GM18508 (cell line): ENCODE results near the gene TUBB6.

Experiments used
- ATAC-seq: cut with Tn5 transposase; IDR thresholded peaks from one replicate; pipeline ENCODE4 v1.9.1; 2021; ENCODE audit warnings: moderate number of reproducible peaks; ENCODE audit not compliant: insufficient read depth, unreplicated experiment

The TUBB6 gene

GRCh38 chr18:12313530-12314245 is 5.6 kb downstream of the TUBB6 start:
- no peak for ATAC-seq

- no peak for ATAC-seq
Observed at GRCh38 chr18:12314591-12315305, 6.7 kb downstream of the TUBB6 start.

- no peak for ATAC-seq
Observed at GRCh38 chr18:12315490-12315889, 7.4 kb downstream of the TUBB6 start.

- ATAC-seq = no peak
Observed at GRCh38 chr18:12315911-12316310, 7.9 kb downstream of the TUBB6 start.

GRCh38 chr18:12317664-12318333 is 9.8 kb downstream of the TUBB6 start:
- ATAC-seq = no peak

GRCh38 chr18:12318334-12318697 is 10.3 kb downstream of the TUBB6 start:
- no peak for ATAC-seq

GRCh38 chr18:12318857-12319256 is 10.8 kb downstream of the TUBB6 start:
- ATAC-seq = no peak

GRCh38 chr18:12321333-12321732 is 13.3 kb downstream of the TUBB6 start:
- peak; percentile 74 for ATAC-seq

- no peak for ATAC-seq
Observed at GRCh38 chr18:12324991-12325725, 17.1 kb downstream of the TUBB6 start.

- no peak for ATAC-seq
Observed at GRCh38 chr18:12325726-12326245, 17.7 kb downstream of the TUBB6 start.

- ATAC-seq = no peak
Observed at GRCh38 chr18:12326711-12327460, 18.8 kb downstream of the TUBB6 start.

- no peak for ATAC-seq
Observed at GRCh38 chr18:12327510-12328178, 19.6 kb downstream of the TUBB6 start.

GRCh38 chr18:12328179-12328823 is 20.3 kb downstream of the TUBB6 start:
- ATAC-seq = no peak

- ATAC-seq = no peak
Observed at GRCh38 chr18:12329125-12329698, 21.2 kb downstream of the TUBB6 start.

- no peak for ATAC-seq
Observed at GRCh38 chr18:12330766-12331165, 22.7 kb downstream of the TUBB6 start.

GRCh38 chr18:12333506-12334290 is 25.7 kb downstream of the TUBB6 start:
- no peak for ATAC-seq

- no peak for ATAC-seq
Observed at GRCh38 chr18:12334366-12334808, 26.3 kb downstream of the TUBB6 start.

GRCh38 chr18:12334863-12335262 is 26.8 kb downstream of the TUBB6 start:
- ATAC-seq = no peak
